COLO668 (cell line): ENCODE data around the gene PARP14.

Experiments used
- DNase-seq: peaks from one replicate; lab custom pipeline; 2025; ENCODE audit not compliant: unreplicated experiment; lab: John Stamatoyannopoulos, UW

Gene PARP14

DNA sequence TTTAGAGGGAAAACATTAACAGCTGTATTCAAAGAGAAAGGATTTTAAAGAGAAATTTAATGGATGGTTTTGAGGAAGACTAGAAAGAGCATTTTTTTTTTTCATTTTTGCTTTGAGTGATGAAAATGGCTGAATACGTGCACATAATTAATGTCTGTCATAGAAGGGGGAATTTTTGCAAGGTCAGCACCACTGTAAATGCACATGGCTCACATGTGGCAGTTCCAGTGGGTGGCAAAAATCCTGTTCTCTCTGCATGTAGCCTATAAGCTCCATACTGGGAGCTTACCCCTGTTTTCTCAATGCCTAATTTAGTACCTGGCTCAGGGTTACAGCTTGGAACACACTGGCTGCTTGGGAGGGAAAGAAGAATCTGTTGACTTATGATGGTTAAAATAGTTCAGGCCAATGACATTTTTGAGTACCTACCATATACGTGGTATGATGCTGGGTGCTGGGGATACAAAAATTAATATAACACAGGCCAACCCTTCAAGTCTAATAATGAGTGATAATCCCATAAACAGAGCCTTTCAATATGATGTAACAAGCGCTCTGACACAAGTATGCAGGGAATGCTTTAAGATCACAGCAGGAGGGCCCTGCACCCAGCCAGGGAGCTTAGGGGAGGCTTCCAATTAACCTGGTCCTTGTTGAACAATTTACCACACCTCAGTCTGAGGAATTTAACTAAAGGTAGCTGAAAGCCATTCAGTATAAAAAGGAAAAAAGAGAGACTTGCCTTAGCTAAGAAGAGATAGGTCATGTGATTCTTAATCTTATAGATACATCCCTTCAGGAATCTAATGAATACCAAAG is 80.0 kb downstream of the PARP14 start:
- no peak for DNase-seq

DNA sequence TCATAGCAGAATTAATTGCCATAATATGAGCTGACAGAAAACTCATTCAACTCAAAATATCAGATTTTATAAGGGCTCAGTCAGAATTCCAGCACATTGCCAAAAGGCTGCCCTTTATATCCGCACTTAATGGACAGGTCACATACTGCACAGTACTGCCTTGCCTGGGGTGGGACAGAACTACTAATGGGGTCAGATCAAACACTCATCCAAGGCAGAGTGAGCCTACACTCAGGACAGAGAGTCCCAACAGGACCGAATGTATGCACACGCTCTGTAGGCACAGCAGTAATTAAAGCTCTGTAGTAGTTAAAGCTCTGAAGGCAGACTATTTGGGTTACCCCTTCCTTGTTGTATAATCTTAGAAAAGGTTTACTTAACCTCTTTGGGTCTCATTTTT is 85.8 kb downstream of the PARP14 start:
- DNase-seq = no peak

DNA sequence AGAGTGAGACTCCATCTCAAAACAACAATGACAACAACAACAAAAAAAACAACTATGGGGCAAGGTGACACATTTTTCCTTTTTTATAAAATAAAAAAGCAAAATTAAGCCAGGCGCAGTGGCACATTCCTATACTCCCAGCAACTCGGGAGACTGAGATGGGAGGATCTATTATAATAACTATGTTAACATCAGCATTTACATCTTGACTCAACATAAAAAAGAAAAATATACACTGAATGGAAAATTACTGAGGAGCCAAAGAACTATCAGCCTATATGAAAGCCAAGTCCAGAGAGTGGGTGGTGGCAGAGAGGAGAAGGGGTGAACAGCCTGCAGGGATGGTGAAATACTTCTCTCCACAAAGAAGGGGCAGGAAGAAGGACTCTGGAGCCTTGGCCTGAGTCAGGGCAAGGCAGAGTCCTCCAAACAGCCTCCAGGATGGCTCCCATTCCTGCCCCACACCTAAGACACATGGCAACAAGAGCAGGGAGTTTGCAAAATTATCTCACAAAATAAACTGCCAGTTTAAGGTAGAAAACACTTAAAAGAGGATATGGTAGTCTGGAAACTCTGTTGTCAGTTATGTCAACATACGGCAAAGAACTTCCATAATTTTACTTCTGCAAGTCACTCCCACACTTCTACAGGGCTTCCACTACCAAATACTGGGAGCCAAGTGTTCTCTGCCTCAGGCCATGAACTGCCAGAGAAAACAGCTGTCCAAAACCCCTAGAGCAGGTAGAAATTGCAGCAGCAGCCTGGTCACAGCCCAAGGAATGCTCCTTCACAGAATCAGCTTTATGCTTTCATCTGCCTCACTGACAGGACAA is 87.1 kb downstream of the PARP14 start:
- DNase-seq = no peak

DNA sequence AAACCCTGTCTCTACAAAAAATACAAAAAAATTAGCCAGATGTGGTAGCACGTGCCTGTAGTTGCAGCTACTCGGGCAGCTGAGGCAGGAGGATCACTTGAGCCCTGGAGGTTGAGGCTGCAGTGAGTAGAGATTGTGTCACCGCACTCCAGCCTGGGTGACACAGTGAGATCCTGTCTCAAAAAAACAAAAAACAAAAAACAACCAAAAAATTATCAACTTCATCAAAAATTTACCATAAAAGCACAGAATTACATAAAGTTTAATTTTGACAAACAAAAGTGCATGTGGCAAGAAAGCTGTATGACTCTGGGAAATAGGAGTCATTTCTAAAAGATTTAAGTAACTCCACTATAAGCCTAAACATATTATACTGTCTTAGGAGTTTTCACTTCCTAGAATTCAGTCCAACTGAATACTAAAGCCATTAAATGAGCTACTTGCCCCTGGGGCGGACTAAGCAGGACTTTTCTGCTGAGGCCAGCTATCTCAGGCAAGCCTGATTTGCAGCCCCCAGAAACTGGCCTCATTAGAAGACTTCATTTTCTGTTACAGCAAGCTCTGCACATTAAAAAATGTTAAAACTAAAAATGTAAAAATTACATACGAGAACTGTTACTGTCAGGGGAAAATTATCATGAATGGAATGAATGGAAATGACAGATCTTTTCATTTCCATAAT is 90.0 kb downstream of the PARP14 start:
- DNase-seq = no peak

DNA sequence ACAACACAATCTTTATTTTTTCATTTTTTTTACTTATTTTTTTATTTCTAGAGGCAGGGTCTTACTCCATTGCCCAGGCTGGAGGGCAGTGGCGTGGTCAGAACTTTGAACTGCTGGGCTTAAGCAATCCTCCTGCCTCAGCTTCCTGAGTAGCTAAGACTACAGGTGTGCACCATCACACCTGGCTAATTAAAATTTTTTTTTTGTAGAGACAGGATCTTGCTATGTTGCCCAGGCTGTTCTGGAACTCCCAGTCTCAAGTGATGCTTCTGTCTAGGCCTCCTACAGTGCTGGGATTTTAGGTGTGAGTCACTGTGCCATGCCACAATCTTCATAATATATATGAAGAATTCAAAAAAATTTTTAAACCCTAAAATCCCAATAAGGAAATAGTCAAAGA is 92.2 kb downstream of the PARP14 start:
- no peak for DNase-seq

DNA sequence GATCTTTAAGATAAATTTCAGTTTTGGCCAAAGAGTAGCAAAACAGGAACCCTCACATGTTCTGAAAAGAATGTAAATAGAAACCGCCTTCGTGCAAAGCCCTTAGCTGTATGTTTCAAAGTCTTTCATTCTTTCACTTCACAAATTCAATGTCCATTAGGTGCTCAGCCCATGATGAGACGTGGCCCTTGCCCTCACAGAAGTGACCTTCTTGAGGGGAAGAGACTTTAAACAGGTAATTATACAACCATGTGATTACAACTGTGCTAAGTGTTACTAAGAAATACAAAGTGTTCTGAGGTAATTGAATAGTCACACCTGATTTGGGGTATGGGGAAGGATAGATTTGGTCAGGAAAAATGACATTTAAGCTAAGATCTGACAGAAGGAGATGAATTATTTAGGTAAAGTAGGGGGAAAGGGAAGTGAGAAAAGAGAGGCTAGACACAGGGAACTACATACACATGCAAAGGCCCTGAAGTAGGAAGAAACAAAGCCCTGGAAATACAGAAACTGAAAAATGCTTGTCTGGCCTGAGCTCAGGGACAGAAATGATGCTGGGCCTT is 93.4 kb downstream of the PARP14 start:
- no peak for DNase-seq

DNA sequence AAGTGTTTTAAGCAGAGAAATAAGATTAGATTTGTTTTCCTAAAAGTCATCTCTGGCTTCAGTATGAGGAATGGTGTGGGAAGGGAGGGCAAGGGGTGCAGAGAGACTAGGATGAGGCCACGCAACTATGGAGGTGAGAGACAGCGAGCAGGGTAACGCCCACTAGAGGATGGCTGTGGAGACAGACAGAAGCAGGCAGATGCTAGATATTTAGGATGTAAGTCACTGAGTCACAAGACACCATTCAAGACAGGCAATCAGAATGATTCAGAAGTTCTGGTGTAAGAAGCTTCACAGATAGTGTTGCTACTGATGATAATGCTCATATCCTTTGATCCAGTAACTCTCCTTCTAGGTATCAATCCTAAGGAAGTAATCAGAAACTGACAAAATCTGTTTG is 93.9 kb downstream of the PARP14 start:
- DNase-seq = no peak

GRCh38 chr3:122776675-122777468 is 96.2 kb downstream of the PARP14 start:
- DNase-seq = no peak

GRCh38 chr3:122777563-122777962 is 96.9 kb downstream of the PARP14 start:
- no peak for DNase-seq
